AG20443 (cell line): ENCODE results near the gene DEPDC5.
A peak's percentile ranks its signal among the peaks of the same experiment; 100 is the strongest.

Experiments
- DNase-seq: peaks from one replicate; pipeline ENCODE4 v3.0.0; 2012; ENCODE audit warnings: low spot score, mixed read lengths

The DEPDC5 gene

DNA sequence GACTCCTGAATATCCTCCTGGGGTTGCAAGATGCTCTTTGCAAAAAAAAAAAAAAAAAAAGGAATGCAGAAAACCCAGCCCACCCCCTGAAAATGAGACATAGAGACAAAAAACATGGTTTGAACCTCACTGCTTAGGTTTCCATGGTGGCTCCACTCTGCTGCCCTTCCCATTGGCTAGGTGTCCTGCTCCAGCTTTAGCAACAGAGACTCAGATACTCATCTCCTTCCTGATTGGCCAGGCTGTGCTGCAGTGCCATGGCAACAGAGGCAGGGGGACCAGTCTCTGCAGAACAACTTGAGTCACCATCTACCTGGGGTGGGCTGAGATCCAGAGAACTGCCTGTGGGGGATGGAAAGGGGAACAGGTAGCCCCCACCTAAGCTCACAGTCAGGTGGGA lies 173.2 kb downstream of the DEPDC5 start:
- DNase-seq, result no peak

DNA sequence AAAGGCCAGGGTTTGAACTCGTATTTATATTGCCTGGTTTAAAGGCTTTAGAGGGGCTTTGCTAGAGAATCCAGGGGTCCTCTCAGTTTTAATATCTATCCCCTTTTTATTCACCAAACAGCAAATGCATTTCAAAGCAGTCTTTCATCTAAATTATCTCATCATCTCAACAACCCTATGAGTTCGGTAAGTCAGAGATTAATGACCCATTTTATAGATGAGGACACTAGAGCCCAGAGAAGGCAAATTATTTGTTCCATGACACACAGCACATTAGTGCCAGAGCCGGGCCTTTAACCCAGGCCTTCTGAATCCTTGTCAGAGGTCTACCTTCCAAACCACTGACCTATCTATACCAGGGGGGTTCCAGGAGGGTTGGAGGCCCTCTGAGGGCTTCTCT lies 173.7 kb downstream of the DEPDC5 start:
- DNase-seq, result no peak

DNA sequence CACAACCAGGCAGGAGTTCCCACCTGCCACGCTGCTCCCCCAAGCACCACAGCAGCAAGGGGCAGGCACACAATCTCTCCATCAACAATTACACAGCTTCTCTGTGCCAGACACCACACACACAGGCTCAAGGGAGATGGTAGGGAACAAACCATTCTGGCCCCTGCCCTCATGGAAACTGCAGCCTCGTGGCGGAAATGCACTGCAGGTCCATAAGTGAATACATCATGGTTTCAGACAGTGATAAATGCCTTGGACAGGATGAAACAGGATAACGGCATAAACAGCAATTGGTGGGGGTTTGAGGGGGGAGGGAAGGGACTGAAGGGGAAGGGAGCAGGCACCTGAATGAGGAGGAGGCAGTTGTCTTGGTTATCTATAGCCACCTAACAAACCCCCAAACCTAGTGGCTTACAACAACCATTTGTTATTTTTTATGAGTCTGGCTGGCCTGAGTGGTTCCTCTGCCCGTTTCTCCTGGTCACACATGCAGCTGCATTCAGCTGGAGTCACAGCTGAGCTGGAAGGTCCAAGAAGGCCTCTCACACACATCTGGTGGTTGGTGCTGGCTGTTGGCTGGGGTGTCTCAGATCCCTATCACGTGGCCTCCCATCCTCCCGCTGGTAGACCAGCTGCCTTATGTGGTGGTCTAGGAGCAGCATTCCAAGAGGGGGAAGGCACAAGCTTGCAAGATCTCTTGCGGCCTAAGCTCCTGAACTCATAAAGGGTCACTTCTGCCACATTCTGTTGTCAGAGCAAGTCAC lies 175.5 kb downstream of the DEPDC5 start:
- peak; percentile 39 for DNase-seq

DNA sequence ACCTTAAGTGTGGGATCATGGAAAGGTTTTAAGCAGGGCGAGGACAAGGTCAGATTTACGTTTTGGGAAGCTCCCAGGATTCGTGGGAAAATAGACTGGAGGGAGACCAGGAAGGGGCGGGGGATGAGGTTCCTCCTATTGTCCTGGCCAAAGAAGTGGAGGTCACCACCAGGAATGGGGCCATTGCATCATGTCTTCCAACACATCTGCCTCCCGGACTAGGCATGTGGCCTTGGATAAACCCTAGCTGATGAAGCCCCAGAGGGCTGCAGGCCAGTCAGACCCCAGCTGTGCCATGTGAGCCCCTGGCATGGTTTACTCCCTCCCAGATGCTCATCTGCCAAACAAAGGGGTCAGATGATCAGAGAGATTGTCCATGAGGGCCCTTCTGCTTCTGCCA lies 179.0 kb downstream of the DEPDC5 start:
- no peak for DNase-seq

DNA sequence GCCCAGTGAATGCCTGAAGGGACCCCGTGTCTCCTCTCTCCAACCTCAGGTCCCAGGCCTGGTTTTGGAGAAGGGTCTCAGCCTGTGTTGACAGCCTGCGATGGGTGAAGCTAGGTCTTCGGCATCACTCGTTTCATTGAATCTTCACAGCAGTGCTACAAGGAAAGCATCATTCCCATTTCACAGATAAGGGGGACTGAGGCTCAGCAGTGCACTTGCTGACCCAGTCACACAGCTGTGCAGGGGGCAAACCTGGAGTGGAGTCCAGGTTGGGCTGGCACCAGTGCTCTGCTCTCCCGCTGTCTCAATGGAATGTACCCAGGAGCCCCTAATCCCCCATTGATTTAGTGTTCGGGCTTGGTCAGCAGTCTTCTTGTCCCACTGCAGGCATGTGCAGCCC lies 179.6 kb downstream of the DEPDC5 start:
- no peak for DNase-seq

DNA sequence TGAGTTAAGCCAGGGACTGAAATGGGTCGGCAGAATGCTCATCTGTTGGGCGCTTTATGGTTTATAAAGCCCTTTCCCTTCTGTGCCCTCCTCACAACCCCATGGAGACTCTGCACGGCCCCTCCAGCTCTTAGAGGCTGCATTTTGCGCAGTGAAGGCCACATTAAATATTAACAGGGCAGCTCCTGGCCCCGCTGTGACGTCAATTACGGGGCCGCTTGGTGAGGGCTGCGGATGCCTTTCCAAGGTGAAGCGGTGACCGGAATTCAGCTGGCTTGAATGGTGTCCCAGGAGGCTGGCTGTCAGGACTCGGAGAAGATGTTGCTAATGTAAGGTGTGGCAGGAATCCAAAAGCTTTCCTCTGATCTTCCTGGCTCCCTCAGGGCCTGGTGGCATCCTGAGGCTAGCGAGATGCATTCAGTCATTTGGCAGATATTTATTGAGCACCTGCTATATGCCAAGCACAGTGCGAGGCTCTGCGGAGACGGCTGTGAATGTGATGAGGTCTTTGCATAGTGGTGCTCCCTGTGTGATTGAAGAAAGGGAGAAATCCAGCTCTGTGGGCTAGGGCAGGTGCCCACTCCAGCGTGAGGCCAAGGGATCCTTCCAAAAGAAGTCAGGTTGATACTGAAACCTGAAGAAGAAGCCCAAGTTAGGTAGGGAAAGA lies 180.1 kb downstream of the DEPDC5 start:
- DNase-seq, result no peak

DNA sequence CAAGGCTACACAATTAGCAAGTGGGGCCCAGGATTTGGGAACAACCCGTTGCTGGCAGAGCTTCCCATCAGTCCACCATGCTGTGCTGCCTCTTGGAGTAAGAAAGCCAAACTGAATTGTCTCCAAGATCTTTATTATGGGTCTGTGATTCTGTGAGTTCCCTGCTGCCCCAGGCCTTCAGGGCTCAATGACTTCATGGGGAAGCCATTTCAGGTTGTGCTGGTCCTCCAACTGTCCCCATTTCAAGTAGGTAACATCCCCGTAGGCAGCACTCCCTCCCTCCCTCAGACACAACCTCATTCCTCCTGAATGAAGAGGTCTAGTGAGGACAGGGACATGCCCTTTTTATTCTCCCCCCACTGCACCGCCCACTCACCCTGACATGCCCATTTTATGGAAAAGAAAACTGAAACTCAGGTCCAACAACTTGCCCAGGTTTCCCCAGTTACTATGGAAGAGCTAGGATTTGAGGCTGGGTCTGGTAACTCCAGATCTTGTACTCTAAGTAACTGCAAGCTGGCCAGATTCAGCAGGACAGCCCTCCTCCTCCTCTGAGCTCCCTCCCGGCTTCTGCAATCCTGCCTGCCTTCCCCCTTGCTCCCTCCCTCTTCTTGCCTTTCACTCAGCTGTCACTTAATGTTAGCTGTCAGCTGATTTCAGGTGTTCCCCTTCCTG lies 182.3 kb downstream of the DEPDC5 start:
- no peak for DNase-seq

DNA sequence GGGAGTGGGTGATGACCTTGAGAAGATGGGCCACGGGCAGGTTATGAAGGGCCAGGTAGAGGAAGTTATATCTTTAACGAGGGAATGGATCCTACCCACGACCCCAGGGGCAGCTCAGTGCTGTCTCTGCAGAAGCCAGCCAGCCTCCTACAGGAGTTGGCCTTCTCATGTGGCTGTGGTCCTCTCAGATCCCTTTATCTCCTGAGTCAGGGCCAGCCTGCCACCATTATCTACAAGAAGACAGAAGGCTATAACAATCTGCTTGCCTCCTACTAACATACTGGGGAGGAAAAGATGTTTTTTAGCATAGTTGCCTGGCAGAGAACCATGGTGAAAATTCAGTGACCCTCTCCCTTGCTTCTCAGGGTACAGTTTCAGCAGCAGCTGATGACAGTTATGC lies 183.5 kb downstream of the DEPDC5 start:
- no peak for DNase-seq

DNA sequence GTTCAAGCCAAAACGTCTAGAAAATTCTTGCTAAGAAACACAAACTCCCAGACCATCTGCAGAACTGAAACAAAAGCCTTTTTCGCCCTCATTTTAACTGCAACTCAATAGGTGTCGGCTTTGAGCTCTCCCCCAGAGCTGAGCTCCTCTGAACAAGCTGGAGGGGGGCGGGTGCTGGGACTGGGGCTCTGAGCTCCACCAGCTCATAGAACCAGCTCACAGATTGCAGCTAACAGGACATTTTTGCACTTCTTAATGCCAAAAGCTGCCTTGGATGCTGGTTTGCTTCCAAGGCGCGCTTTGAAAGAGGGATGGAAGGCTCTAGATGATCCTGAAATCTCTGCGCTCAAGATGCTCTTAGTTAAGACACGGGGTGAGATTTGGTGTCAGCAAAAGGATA lies 184.5 kb downstream of the DEPDC5 start:
- DNase-seq, result no peak

DNA sequence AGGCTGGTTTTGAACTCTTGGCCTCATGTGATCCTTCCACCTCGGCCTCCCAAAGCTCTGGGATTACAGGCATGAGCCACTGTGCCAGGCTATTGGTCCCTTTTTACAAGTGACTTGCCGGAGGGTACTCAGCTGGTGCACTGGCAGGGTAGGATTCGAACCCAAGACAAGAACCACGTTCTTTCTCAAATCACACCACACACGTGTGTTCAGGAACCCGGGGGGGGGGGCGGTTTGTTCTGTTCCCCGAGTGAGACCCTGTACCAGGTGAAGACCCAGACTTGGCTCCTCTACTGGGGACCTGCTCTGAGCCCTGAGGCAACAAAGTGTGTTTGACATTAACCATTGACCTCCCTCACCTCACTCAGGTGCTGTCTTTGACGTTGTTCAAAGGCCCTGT lies 186.7 kb downstream of the DEPDC5 start:
- DNase-seq, result no peak

DNA sequence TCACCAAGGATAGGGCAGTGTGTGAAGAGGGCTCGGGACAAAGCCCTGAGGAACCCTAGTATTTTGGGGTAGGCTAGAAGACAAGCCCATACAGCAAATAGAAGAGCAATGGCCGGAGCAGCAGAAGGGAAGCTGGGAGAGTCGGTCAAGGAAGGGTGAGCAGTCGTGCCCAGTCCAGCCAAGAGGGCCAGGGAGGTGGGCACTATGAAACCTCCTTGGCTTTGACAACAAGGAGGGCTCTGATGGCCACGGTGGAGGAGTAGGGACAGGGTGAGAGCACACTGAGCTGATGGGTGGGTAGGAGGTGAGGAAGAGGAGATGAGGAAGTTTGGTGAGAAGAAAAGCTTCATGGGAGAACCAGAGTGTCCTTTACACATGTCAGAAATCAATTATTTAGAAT lies 188.3 kb downstream of the DEPDC5 start:
- no peak for DNase-seq

DNA sequence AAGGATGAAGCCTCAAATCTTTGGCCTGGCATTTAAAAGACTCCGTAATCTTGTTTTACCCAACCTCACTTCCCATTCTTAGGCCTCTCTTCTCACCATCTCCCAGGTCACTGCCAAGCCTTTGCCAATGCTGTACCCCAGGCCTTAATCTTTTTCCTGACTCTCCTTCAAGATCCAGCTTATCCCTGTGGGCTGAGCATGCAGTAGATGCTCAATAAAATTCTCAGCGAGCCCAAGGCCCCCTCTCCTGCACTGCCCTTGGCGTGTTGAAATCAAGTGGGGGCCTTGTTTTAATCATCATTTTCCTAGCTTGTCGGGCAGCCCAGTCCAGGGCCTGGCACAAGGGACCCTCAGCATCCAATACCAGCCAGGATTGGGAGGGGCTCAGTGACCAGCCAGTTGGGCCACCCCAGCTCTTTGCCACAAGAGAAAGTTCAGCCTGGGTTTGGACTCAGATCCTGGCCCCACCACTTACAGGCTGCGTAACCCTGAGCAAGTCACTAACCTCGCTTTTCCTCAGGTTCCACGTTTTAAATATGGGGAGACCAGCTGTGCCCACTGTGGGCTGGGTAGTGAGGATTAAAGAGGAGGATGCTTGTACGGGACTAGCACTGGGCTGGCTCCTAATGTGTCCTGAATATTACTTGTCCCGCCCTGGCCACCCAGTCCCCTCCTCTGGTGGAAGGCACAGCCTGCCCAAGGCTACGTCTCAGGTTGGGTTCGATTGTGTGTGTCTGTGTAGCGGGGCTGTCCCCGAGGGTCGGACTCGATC lies 189.6 kb downstream of the DEPDC5 start:
- no peak for DNase-seq

DNA sequence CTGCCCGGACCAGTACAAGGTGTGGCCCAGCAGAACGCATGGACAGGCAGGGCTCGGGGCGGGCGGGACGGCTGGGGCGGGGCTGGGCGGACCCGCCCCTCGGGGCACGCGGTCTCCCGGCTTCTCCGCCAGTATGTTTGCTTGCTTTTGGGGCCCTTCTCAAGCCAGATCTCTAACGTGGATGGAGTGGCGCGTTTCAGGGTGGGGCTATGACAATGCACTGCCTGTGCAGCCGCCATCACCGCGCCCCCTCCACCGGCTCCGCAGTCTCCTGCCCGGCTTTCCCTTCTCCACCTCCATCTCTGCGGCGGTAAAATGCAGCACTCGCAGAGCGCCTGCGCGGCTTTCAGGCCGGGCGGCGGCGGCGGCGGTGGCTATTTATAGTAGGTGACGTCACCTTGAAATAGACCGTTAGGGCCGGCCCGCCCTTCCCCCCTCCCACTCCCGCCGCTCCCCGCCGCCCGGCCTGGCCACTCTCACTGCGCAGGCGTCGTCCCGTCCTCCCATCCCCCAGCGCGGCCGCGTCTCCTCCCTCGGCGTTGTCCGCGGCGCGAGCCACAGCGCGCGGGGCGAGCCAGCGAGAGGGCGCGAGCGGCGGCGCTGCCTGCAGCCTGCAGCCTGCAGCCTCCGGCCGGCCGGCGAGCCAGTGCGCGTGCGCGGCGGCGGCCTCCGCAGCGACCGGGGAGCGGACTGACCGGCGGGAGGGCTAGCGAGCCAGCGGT lies 190.3 kb downstream of the DEPDC5 start, which contains the start of gene YWHAH:
Gene YWHAH (plus strand): TSS at position 558 of the 722 bp plus-strand sequence. CDS start 199 bp downstream, outside the sequence.
- peak; percentile 99 for DNase-seq

DNA sequence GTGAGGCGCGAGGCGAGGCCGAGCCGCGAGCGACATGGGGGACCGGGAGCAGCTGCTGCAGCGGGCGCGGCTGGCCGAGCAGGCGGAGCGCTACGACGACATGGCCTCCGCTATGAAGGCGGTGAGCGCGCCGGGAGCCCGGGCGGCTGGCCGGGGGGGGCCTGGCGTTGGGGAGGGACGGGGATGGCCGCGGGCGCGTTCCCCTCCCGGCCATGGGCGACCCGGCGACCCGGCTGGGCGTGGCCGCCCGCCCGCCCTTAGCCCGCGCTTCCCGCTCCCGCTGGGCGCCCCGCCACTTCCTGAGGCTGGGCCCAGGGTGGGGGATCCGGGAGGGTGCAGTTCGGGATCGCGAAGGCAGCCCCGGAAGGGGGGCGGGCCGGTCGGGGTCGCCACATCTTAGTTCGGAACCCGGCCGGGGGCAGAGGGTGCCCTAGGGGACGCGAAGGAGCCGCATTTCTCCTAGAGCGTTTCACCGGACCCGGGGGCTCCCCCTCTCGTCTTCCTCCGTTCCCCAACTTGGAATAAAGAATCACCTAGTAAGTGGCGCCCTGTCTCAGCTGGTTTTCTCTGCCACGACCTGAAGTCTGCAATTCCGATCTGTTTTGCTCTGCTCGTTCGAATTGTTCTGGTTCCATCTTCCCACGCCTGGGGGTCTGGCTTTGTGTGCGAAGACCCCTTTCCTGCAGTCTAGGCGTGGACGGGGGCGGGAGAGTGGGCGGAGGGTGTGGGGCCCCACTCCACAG lies 191.1 kb downstream of the DEPDC5 start:
- DNase-seq, result peak; percentile 70

DNA sequence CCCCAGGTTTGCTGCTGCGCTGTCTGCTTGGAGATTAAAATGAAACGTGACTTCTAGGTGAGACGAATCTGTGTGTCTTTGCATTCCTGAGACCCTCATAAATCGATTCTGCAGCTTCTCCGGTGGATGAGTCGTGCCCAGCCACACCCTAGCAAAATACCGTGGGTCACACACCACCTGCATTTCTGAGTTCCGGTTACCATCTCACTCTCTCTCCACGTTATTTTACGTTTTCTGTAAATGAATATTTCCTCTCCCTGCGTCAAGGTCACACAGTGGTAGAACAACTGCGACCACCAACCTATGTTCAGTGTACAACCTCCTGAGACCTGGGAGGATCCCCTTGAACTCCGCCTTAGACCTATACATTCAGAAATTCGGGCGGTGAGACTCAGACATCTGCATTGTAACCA lies 191.6 kb downstream of the DEPDC5 start:
- no peak for DNase-seq

DNA sequence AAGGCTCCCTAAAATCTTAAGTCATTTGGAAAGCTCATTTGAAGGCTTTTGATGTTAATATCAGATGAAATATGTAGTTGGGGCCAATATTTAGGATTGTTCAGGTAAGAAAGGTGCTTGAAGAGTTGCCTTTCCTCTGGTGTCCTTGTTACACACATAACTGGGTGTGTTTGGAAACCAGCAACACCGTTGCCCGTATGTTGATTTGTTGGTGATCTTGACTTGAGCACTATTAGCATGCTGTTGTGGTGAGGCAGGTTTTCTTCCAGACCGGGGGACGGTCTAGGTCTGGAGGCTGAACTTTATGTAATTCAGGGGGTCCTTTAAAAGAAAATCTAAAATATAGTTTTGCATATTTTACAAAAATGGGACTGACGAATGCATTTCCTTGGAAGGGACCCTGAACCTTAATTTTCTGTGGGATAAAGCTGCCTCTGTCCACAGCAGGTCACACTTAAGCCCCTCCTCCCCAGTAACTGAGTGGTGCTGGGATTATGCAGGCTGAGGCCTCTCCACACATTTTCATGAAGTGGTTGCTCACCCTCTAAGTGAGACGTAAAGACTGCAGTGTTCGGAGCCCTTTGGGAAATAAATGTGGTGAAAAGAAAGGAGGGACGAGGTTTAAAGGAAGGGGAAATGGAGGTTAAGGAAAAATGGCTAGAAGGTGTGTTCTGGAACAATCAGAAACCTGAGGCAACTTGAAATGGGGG lies 192.3 kb downstream of the DEPDC5 start:
- DNase-seq, result no peak

DNA sequence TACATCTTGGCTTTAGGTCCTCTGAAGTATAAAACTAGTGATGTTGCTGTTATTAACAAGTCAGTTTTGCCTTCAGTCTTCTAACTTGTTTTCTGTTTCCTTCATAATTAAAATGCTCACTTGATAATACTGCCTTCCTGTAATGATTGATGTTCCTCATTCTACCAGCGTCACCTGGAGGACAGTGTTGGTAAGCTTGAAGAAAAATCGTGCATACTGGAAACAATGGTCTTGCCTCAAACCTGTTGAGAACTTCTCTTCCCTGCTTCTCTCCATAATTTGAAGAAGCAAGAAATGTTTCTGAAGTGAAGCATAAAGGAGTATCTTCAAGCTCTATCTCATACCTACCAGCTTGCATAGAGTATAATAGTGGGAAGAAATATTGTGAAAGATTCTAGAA lies 193.5 kb downstream of the DEPDC5 start:
- DNase-seq, result no peak

DNA sequence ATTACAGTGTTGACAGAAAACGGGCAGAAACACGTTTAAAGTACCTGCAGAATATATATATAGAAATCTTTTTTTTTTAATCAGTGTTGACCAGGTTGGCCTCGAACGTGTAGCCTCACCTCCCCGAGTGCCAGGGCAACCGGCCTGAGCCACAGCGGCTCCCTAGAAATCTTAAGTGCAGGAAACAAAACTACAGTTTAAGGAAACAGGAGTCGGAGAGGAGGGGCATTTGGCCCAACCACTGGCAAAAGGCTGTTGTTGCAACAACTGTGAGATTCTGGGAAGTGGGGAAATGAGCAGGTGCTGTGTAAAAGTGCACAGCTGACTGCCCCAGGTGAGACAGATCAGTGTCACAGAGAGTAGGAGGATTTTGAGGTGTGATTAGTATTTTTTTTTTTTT lies 194.2 kb downstream of the DEPDC5 start:
- DNase-seq, result no peak

DNA sequence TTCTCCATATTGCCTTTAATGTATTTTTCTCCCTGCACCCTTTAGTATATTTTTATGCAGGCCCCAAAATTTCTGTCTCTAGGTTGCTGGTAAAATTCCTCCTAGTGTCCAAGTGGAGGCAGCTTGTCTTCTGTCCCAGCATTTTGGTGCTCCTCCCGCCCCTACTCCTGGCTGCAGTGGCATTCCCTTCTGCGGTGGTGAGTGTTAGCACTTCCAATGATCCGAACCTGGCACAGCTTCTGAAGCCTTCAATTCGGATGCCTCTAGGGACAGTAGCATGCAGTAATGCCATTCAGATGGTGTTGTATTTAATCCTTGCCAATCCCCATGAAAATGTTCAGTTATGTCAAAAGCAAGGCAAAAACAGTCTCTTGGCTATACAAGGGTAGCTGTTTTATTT lies 196.4 kb downstream of the DEPDC5 start:
- DNase-seq, result no peak
